Endothelial cell of umbilical vein (primary cell): Measurements from ENCODE around the gene KLC1.

Experiments
- EZH2 ChIP-seq: IDR thresholded peaks from 2 replicates; pipeline ENCODE4 v1.6.1; 2012; ENCODE audit warnings: borderline replicate concordance, low read depth, mild to moderate bottlenecking, moderate library complexity, low read length, inconsistent platforms; ENCODE audit not compliant: severe bottlenecking
- POLR2A ChIP-seq: IDR thresholded peaks from 2 replicates; pipeline ENCODE4 v1.6.1; 2012; ENCODE audit warnings: low read depth, mild to moderate bottlenecking, control low read depth, low read length
- TF ChIP-seq, protein P1 (sequence below), 2 donors: IDR thresholded peaks; 1 replicate in 1 of 2; 2 replicates in 1 of 2; pipeline ENCODE4 v1.5.1; 2011; ENCODE audit warnings: low read length in 2 of 2, mild to moderate bottlenecking in 2 of 2, moderate library complexity in 2 of 2, control low read depth in 1 of 2, inconsistent platforms in 1 of 2, low read depth in 1 of 2; ENCODE audit not compliant: insufficient read depth in 1 of 2; ENCODE audit errors: extremely low read depth in 1 of 2

DNA sequence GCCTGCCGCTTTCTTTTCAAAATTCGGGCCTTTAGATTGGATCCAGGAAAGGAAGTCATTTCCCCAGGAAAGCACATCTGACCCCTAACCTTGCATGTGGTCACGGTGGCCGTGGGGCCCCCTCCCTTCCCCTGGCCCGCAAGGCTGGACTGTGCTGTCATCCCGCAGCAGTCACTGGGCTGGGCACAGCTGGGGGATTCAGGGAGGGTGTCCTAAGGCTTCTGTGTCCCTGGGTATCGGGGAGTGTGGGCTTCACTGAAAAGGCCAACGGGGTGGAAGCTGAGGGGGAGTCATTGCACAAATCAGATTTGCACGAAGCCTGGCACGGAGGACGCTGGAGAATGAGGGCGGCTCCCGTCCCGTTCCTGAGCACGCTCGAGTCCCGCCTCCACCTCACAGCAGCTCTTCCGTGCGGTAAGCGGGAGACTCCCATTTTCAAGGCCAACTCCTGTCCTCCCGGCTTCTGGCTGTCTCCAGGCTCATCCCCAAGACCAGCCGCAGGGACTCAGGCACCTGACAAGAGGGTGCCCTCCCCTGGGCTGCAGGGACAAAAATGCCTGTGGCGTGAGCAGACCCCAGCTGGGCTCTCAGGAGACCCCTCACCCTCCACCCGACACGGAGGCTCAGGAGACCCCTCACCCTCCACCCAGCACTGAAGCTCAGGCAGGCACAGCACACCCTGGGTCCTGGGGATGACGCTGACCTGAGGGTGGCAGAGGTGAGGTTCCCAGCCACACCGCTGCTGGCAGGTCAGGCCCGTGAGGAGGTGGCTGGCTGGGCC lies 76.7 kb downstream of the KLC1 start:
- TF ChIP-seq, protein P1, sequence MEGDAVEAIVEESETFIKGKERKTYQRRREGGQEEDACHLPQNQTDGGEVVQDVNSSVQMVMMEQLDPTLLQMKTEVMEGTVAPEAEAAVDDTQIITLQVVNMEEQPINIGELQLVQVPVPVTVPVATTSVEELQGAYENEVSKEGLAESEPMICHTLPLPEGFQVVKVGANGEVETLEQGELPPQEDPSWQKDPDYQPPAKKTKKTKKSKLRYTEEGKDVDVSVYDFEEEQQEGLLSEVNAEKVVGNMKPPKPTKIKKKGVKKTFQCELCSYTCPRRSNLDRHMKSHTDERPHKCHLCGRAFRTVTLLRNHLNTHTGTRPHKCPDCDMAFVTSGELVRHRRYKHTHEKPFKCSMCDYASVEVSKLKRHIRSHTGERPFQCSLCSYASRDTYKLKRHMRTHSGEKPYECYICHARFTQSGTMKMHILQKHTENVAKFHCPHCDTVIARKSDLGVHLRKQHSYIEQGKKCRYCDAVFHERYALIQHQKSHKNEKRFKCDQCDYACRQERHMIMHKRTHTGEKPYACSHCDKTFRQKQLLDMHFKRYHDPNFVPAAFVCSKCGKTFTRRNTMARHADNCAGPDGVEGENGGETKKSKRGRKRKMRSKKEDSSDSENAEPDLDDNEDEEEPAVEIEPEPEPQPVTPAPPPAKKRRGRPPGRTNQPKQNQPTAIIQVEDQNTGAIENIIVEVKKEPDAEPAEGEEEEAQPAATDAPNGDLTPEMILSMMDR (IDR thresholded peaks at IDR 0.05; ENCODE audit: extremely low read depth in 1 of 2, insufficient read depth in 1 of 2, low read depth in 1 of 2, low read length in 2 of 2), result no peak
- TF ChIP-seq POLR2A (peak; percentile 61), EZH2 (no peak)
